Measurements from ENCODE around the gene HIVEP3.

GRCh38 chr1:41765152-41765551, 153.6 kb downstream of the HIVEP3 start:
- TF ChIP-seq POLR2A (IDR thresholded peaks at IDR 0.05; ENCODE audit: extremely low read depth, insufficient read length) (no peak), CTCF (IDR thresholded peaks at IDR 0.05; ENCODE audit: low read depth, low read length) (no peak), MAX (IDR thresholded peaks at IDR 0.05; ENCODE audit: low read depth, low read length) (no peak), MYC (IDR thresholded peaks at IDR 0.05; ENCODE audit: low read depth, low read length) (no peak)
